WTC11 (cell line): ENCODE data around the gene YES1. TPM values are rescaled to one million over a fixed set of nuclear protein-coding genes. Genes with fewer than 3 reads are reported as not detected.

Experiments
- ATAC-seq: fragments of 200-7000 bp; cut with Tn5 transposase; 2 replicates; pipeline ENCODE4 v1.10.0; 2021; ENCODE audit warnings: mild to moderate bottlenecking, moderate library complexity
- CTCF ChIA-PET: fragments of 300-600 bp; sonication (Branson Sonifier 250); formaldehyde crosslinking; loops from one replicate; lab custom pipeline; 2021; ENCODE audit warnings: antibody characterized with exemption; lab: Charles Lee
- POLR2A ChIA-PET: fragments of 350-600 bp; sonication (Branson Sonifier 250); formaldehyde crosslinking; loops from one replicate; lab custom pipeline; 2021; ENCODE audit warnings: antibody characterized with exemption; lab: Charles Lee
- DNase-seq: peaks from one replicate; pipeline ENCODE4 v3.0.0; 2021; ENCODE audit warnings: low spot score
- H3K27ac Mint-ChIP-seq: 2 replicates; pipeline ENCODE4 v1.8.0; 2021; ENCODE audit warnings: mixed read lengths
- H3K27me3 Mint-ChIP-seq: 2 replicates; pipeline ENCODE4 v1.8.0; 2021; ENCODE audit warnings: low read depth, mild to moderate bottlenecking, moderate library complexity, mixed read lengths
- H3K36me3 Mint-ChIP-seq: 2 replicates; pipeline ENCODE4 v1.8.0; 2021; ENCODE audit warnings: mixed read lengths
- H3K4me1 Mint-ChIP-seq: 2 replicates; pipeline ENCODE4 v1.8.0; 2022; ENCODE audit warnings: mixed read lengths
- H3K4me3 Mint-ChIP-seq: 2 replicates; pipeline ENCODE4 v1.8.0; 2021; ENCODE audit warnings: mild to moderate bottlenecking, moderate library complexity, mixed read lengths
- H3K9me3 Mint-ChIP-seq: 2 replicates; pipeline ENCODE4 v1.8.0; 2021; ENCODE audit warnings: mixed read lengths
- ETV6 ChIP-seq: sonication (generic); formaldehyde crosslinking; IDR thresholded peaks from 2 replicates; pipeline ENCODE4 v1.8.1; 2022; ENCODE audit warnings: mild to moderate bottlenecking, missing genetic modification reagents
- FOXJ3 ChIP-seq: sonication (generic); formaldehyde crosslinking; IDR thresholded peaks from 2 replicates; pipeline ENCODE4 v1.9.0; 2021; ENCODE audit warnings: missing genetic modification reagents, mild to moderate bottlenecking, borderline replicate concordance
- FOXK1 ChIP-seq: sonication (generic); formaldehyde crosslinking; IDR thresholded peaks from 2 replicates; pipeline ENCODE4 v1.8.0; 2022; ENCODE audit warnings: mild to moderate bottlenecking, moderate library complexity, missing genetic modification reagents
- FOXP1 ChIP-seq: sonication (generic); formaldehyde crosslinking; IDR thresholded peaks from 2 replicates; pipeline ENCODE4 v1.8.0; 2022; ENCODE audit warnings: missing genetic modification reagents, mild to moderate bottlenecking, moderate library complexity, borderline replicate concordance
- ZNF396 ChIP-seq: fragments of 250-450 bp; sonication (Bioruptor Pico); IDR thresholded peaks from 2 replicates; pipeline ENCODE4 v1.8.0; 2021; ENCODE audit warnings: mild to moderate bottlenecking, moderate library complexity, borderline replicate concordance
- total RNA-seq: library from RNA; stranded (reverse); gene quantifications from 3 replicates; pipeline ENCODE4 v1.2.3, GENCODE V29; 2021
- TF ChIP-seq, protein P1 (sequence below): sonication (generic); formaldehyde crosslinking; IDR thresholded peaks from 2 replicates; pipeline ENCODE4 v1.8.1; 2023; ENCODE audit warnings: mild to moderate bottlenecking, missing genetic modification reagents, borderline replicate concordance
- TF ChIP-seq, protein P2 (sequence below): sonication (generic); formaldehyde crosslinking; IDR thresholded peaks from 2 replicates; pipeline ENCODE4 v1.8.0; 2022; ENCODE audit warnings: mild to moderate bottlenecking, missing genetic modification reagents
- TF ChIP-seq, protein P3 (sequence below): sonication (generic); formaldehyde crosslinking; IDR thresholded peaks from 2 replicates; pipeline ENCODE4 v1.8.1; 2022; ENCODE audit warnings: mild to moderate bottlenecking, missing genetic modification reagents, moderate library complexity, borderline replicate concordance
- TF ChIP-seq, protein P4 (sequence below): sonication (generic); formaldehyde crosslinking; IDR thresholded peaks from 2 replicates; pipeline ENCODE4 v1.8.1; 2023; ENCODE audit warnings: mild to moderate bottlenecking, missing genetic modification reagents
- TF ChIP-seq, protein P5 (sequence below): sonication (generic); formaldehyde crosslinking; IDR thresholded peaks from 2 replicates; pipeline ENCODE4 v1.8.0; 2023; ENCODE audit warnings: missing genetic modification reagents
- TF ChIP-seq, protein P6 (sequence below): sonication (generic); formaldehyde crosslinking; IDR thresholded peaks from 2 replicates; pipeline ENCODE4 v1.8.1; 2022; ENCODE audit warnings: missing genetic modification reagents, borderline replicate concordance
- TF ChIP-seq, protein P7 (sequence below): sonication (generic); formaldehyde crosslinking; IDR thresholded peaks from 2 replicates; pipeline ENCODE4 v1.8.1; 2023; ENCODE audit warnings: mild to moderate bottlenecking, missing genetic modification reagents, moderate library complexity

Gene YES1
- total RNA-seq, 1 experiment from 2014 or later = 113 TPM

DNA sequence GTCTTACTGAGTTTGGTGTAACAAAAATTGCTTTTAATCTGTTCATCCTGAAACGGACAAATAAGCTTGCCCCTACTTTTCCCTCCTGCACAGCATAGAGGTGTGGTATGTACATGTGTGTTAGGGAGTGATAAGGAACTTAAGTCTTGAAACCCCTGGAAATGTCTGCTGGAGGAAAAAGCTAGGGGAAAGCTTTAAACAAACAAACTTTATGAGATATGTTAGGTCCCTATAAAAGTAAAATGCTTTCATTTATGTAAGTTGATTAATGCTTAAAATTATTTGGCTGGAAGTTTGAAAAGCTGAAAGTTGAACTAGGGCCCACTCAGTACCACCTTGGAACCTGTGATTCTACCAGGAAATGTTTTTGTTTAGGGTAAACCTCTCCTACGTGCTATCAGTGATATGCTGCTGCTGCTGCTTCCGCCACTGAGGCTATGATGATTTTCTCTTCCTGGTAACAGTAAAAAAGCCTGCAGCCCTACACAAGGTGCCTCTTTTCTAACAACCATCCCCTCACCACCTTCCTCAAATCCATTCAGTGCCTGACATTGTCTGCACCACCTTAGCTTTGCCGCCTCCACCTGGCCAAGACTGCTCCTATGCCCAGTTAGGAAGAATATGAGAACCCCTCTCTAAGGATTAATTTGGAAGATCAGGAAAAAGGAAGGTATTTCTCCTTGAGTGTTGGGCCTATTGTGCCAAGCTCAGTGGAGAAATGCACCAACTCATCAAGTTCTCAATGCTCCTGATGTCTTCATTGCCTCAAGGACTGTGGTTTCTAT is 2.5 kb upstream of the YES1 start:
- TF ChIP-seq, protein P1, sequence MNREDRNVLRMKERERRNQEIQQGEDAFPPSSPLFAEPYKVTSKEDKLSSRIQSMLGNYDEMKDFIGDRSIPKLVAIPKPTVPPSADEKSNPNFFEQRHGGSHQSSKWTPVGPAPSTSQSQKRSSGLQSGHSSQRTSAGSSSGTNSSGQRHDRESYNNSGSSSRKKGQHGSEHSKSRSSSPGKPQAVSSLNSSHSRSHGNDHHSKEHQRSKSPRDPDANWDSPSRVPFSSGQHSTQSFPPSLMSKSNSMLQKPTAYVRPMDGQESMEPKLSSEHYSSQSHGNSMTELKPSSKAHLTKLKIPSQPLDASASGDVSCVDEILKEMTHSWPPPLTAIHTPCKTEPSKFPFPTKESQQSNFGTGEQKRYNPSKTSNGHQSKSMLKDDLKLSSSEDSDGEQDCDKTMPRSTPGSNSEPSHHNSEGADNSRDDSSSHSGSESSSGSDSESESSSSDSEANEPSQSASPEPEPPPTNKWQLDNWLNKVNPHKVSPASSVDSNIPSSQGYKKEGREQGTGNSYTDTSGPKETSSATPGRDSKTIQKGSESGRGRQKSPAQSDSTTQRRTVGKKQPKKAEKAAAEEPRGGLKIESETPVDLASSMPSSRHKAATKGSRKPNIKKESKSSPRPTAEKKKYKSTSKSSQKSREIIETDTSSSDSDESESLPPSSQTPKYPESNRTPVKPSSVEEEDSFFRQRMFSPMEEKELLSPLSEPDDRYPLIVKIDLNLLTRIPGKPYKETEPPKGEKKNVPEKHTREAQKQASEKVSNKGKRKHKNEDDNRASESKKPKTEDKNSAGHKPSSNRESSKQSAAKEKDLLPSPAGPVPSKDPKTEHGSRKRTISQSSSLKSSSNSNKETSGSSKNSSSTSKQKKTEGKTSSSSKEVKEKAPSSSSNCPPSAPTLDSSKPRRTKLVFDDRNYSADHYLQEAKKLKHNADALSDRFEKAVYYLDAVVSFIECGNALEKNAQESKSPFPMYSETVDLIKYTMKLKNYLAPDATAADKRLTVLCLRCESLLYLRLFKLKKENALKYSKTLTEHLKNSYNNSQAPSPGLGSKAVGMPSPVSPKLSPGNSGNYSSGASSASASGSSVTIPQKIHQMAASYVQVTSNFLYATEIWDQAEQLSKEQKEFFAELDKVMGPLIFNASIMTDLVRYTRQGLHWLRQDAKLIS (CRISPR knock-in tag) = no peak
- TF ChIP-seq, protein P2, sequence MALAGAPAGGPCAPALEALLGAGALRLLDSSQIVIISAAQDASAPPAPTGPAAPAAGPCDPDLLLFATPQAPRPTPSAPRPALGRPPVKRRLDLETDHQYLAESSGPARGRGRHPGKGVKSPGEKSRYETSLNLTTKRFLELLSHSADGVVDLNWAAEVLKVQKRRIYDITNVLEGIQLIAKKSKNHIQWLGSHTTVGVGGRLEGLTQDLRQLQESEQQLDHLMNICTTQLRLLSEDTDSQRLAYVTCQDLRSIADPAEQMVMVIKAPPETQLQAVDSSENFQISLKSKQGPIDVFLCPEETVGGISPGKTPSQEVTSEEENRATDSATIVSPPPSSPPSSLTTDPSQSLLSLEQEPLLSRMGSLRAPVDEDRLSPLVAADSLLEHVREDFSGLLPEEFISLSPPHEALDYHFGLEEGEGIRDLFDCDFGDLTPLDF (CRISPR knock-in tag) = no peak
- TF ChIP-seq, protein P3, sequence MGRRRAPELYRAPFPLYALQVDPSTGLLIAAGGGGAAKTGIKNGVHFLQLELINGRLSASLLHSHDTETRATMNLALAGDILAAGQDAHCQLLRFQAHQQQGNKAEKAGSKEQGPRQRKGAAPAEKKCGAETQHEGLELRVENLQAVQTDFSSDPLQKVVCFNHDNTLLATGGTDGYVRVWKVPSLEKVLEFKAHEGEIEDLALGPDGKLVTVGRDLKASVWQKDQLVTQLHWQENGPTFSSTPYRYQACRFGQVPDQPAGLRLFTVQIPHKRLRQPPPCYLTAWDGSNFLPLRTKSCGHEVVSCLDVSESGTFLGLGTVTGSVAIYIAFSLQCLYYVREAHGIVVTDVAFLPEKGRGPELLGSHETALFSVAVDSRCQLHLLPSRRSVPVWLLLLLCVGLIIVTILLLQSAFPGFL (CRISPR knock-in tag) = no peak
- TF ChIP-seq, protein P4, sequence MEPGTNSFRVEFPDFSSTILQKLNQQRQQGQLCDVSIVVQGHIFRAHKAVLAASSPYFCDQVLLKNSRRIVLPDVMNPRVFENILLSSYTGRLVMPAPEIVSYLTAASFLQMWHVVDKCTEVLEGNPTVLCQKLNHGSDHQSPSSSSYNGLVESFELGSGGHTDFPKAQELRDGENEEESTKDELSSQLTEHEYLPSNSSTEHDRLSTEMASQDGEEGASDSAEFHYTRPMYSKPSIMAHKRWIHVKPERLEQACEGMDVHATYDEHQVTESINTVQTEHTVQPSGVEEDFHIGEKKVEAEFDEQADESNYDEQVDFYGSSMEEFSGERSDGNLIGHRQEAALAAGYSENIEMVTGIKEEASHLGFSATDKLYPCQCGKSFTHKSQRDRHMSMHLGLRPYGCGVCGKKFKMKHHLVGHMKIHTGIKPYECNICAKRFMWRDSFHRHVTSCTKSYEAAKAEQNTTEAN (CRISPR knock-in tag) = no peak
- ChIA-PET POLR2A (no interaction called here), CTCF (interaction anchor here (0.8 to 2.4 kb wide), 4 partner anchors 16 to 102 kb away, joined by 4 to 10 read pairs (median 8); partner anchors contain the start of gene ENOSF1)
- Mint-ChIP-seq H3K27me3 (no peaks in the 10 kb centered on the region; the same call in 1 of the 2 replicates), H3K27ac (peak overlapping the region; percentile 37; the same call in 1 of the 2 replicates), H3K4me3 (no peak overlapping the region; the same call in 1 of the 2 replicates), H3K9me3 (no peaks in the 10 kb centered on the region), H3K36me3 (no peaks in the 10 kb centered on the region), H3K4me1 (peaks cover 29% of the 10 kb centered on the region)
- peak; percentile 4; the same call in 1 of the 2 replicates for ATAC-seq
- peak; percentile 25 for DNase-seq

DNA sequence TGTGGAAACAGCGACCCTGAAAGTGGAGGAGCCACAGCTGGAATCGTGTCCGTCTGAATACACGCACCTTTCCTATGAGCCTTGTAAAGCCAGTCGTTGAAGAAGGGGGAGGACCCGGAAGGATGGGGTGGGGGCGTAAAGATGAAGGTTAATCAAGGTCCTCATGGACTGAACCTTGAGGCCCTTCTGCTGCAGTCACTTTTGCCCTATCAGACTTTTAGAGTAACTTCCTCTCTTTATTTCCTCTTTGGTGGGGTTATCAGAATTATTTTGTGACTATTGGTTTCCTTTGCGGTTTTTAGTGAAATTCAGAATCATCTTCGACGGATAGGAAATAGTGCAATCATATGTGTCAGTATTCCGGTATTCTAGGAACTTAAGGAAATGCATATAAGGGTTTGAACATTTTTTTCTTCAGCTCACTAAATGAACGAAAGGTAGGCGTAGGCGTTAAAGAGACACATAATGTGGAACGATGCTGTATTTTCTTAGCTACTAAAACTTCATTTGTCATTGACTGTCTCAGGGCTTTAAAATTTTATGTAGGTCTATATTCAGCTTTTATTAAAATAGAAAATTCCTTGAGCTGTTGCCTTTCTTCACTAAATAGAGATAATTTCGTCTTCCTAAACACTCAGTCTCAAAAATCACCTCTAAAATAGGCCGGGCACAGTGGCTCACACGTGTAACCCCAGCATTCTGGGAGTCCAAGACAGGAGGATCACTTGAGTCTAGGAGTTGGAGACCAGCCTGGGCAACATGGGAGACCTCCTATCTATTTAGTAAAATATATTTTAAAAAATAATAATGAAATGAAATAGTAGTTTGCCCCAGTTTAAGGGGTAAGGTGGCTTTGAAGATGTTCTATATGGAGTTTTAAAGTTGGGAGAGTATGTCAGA is 1.4 kb upstream of the YES1 start:
- ChIA-PET CTCF (interaction anchor here (0.5 to 2.4 kb wide), 6 partner anchors 17 to 149 kb away, joined by 3 to 12 read pairs (median 8); partner anchors contain the start of gene ENOSF1), POLR2A (interaction anchor here (0.7 kb wide), 1 partner anchor 23 kb away, joined by 3 read pairs; no protein-coding TSS in a partner anchor)
- no peaks in the 10 kb centered on the region; the same call in 1 of the 2 replicates for H3K27me3 Mint-ChIP-seq

More for the DNA sequence above, 1.4 kb upstream of the YES1 start:
- Mint-ChIP-seq H3K27ac (peak overlapping the region; percentile 100), H3K4me1 (peaks cover 36% of the 10 kb centered on the region), H3K4me3 (peak overlapping the region; percentile 95), H3K9me3 (no peaks in the 10 kb centered on the region), H3K36me3 (no peaks in the 10 kb centered on the region)
- TF ChIP-seq, protein P5, sequence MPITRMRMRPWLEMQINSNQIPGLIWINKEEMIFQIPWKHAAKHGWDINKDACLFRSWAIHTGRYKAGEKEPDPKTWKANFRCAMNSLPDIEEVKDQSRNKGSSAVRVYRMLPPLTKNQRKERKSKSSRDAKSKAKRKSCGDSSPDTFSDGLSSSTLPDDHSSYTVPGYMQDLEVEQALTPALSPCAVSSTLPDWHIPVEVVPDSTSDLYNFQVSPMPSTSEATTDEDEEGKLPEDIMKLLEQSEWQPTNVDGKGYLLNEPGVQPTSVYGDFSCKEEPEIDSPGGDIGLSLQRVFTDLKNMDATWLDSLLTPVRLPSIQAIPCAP (CRISPR knock-in tag) = no peak
- TF ChIP-seq FOXP1 (CRISPR knock-in tag) = no peak
- TF ChIP-seq, protein P6, sequence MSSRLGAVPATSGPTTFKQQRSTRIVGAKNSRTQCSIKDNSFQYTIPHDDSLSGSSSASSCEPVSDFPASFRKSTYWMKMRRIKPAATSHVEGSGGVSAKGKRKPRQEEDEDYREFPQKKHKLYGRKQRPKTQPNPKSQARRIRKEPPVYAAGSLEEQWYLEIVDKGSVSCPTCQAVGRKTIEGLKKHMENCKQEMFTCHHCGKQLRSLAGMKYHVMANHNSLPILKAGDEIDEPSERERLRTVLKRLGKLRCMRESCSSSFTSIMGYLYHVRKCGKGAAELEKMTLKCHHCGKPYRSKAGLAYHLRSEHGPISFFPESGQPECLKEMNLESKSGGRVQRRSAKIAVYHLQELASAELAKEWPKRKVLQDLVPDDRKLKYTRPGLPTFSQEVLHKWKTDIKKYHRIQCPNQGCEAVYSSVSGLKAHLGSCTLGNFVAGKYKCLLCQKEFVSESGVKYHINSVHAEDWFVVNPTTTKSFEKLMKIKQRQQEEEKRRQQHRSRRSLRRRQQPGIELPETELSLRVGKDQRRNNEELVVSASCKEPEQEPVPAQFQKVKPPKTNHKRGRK (CRISPR knock-in tag) = no peak
- TF ChIP-seq ETV6 = 0 out of 2 replicates have a peak, but pooled peaks have one; percentile 34
- TF ChIP-seq FOXK1 (CRISPR knock-in tag) = no peak
- no peak for TF ChIP-seq FOXJ3 (CRISPR knock-in tag)
- TF ChIP-seq, protein P7, sequence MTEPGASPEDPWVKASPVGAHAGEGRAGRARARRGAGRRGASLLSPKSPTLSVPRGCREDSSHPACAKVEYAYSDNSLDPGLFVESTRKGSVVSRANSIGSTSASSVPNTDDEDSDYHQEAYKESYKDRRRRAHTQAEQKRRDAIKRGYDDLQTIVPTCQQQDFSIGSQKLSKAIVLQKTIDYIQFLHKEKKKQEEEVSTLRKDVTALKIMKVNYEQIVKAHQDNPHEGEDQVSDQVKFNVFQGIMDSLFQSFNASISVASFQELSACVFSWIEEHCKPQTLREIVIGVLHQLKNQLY (CRISPR knock-in tag) = no peak
- no peak for TF ChIP-seq ZNF396 (CRISPR knock-in tag)
- DNase-seq (no peak), ATAC-seq (no peak)
